GM13977 (cell line): ENCODE data around the gene TMEFF2.

ENCODE experiments used
- DNase-seq: peaks from one replicate; pipeline ENCODE4 v3.0.0; 2012; ENCODE audit warnings: low spot score
- CTCF ChIP-seq: IDR thresholded peaks from 2 replicates; pipeline ENCODE4 v1.5.1; 2012; ENCODE audit warnings: mild to moderate bottlenecking, control low read depth; ENCODE audit not compliant: insufficient read depth; ENCODE audit errors: extremely low read depth, missing control alignments
- in situ Hi-C: fragments of 300-500 bp; cut with MboI; formaldehyde crosslinking; loops from one replicate; pipeline ENCODE4 v1.12.0; 2022; ENCODE audit warnings: low sequenced_read_pairs, low pct_unique_long_range_greater_than_20kb, mixed read lengths, inconsistent platforms; ENCODE audit not compliant: unreplicated experiment

TMEFF2 gene

GRCh38 chr2:191917430-191917881 lies 277.3 kb downstream of the TMEFF2 start:
- TF ChIP-seq CTCF: no peak
- in situ Hi-C loops: no loop called here
- no peak for DNase-seq

GRCh38 chr2:191916826-191917225 lies 277.9 kb downstream of the TMEFF2 start:
- TF ChIP-seq CTCF: no peak
- no peak for DNase-seq
- in situ Hi-C loops: no loop called here

DNA sequence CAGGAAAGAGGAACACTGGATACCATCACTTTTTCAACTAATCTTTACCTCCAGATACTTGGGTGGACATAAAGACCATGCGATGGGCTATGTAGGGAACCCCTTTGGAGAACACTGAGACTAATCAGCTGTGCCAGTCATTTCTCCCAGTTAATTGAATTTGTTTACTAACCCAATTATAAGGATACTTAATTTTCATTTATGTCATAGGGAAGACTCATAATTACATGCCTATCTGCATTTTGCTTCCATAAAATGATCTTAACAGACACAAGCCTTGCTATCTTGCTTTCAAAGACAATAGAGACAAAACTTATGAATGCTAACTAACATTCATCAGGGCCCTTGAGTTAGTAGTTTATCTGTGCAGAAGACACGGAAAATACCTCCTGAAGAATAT lies 279.0 kb downstream of the TMEFF2 start:
- no peak for TF ChIP-seq CTCF
- DNase-seq: no peak
- in situ Hi-C loops: no loop called here

GRCh38 chr2:191913796-191914195 lies 280.9 kb downstream of the TMEFF2 start:
- DNase-seq: no peak
- no peak for TF ChIP-seq CTCF
- in situ Hi-C loops: no loop called here

GRCh38 chr2:191912764-191913163 lies 282.0 kb downstream of the TMEFF2 start:
- in situ Hi-C loops: no loop called here
- no peak for TF ChIP-seq CTCF
- DNase-seq: no peak

DNA sequence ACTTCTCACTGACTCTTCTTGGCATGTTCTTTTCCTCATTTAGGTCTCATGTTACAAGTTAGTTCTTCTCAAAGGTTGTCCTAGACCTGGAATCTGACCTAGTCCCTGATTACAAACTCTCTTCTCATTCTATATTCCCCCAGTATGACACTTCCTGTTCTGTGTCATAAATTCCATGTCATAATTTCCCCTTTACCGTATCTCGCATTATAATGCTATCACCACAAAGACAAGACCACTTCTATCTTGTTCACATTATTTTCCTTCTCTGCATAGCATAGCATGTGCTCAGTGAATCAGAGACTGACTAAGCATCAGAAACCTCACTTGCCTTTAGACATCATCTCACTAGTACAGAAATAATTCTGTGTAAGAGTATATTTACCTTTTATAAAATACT lies 284.2 kb downstream of the TMEFF2 start:
- TF ChIP-seq CTCF: no peak
- DNase-seq: no peak
- in situ Hi-C loops: no loop called here

- no peak for DNase-seq
- in situ Hi-C loops: no loop called here
Measured at GRCh38 chr2:191908874-191909273, 285.9 kb downstream of the TMEFF2 start.

More at GRCh38 chr2:191908874-191909273, 285.9 kb downstream of the TMEFF2 start:
- TF ChIP-seq CTCF: no peak
